K562 (cell line): ENCODE measurements around the gene SPHK2. TPM values are rescaled to one million over a fixed set of nuclear protein-coding genes. Genes with fewer than 3 reads are reported as not detected.

ENCODE experiments used
- BDP1 ChIP-seq: IDR thresholded peaks from 3 replicates; pipeline ENCODE4 v1.6.1; 2011; ENCODE audit not compliant: insufficient read length, insufficient read depth
- CXXC5 ChIP-seq: fragments of 250-450 bp; sonication (Bioruptor Pico); IDR thresholded peaks from 2 replicates; pipeline ENCODE4 v1.8.0; 2022; ENCODE audit warnings: inconsistent platforms, mild to moderate bottlenecking, moderate library complexity
- FOXA1 ChIP-seq: fragments of 450-650 bp; IDR thresholded peaks from 2 replicates; pipeline ENCODE4 v1.6.1; 2016; ENCODE audit warnings: mild to moderate bottlenecking, borderline replicate concordance
- MCM3 ChIP-seq: fragments of 450-650 bp; IDR thresholded peaks from 2 replicates; pipeline ENCODE4 v1.6.1; 2016
- NFATC3 ChIP-seq: fragments of 450-650 bp; IDR thresholded peaks from 2 replicates; pipeline ENCODE4 v1.6.1; 2017; ENCODE audit warnings: mild to moderate bottlenecking
- NFRKB ChIP-seq: fragments of 450-650 bp; IDR thresholded peaks from 2 replicates; pipeline ENCODE4 v1.6.1; 2016; ENCODE audit warnings: low read depth
- POLR3A ChIP-seq: IDR thresholded peaks from 2 replicates; pipeline ENCODE4 v1.6.1; 2011; ENCODE audit warnings: borderline replicate concordance, mild to moderate bottlenecking, moderate library complexity; ENCODE audit not compliant: insufficient read length, insufficient read depth; ENCODE audit errors: extremely low read depth
- PRPF4 ChIP-seq: fragments of 200-400 bp; formaldehyde crosslinking; IDR thresholded peaks from one replicate; pipeline ENCODE4 v1.6.1; 2017; ENCODE audit warnings: low read length, low read depth, mild to moderate bottlenecking; ENCODE audit not compliant: insufficient read depth, poor library complexity, severe bottlenecking
- RBM39 ChIP-seq: fragments of 200-400 bp; formaldehyde crosslinking; optimal IDR thresholded peaks from 2 replicates; pipeline ENCODE3; 2018; ENCODE audit warnings: low read depth, low read length
- SMARCA5 ChIP-seq: fragments of 450-650 bp; IDR thresholded peaks from 2 replicates; pipeline ENCODE4 v1.6.1; 2016
- TRIM25 ChIP-seq: fragments of 450-650 bp; IDR thresholded peaks from 2 replicates; pipeline ENCODE4 v1.7.0; 2016; ENCODE audit warnings: borderline replicate concordance
- XRCC4 ChIP-seq: IDR thresholded peaks from one replicate; pipeline ENCODE4 v1.6.1; 2011; ENCODE audit not compliant: insufficient read depth, insufficient read length; ENCODE audit errors: extremely low read depth
- ZBTB17 ChIP-seq: fragments of 450-650 bp; formaldehyde crosslinking; IDR thresholded peaks from 2 replicates; pipeline ENCODE4 v1.4.0; 2020; ENCODE audit warnings: mild to moderate bottlenecking
- ZNF76 ChIP-seq: fragments of 250-450 bp; sonication (Bioruptor Pico); IDR thresholded peaks from 2 replicates; pipeline ENCODE4 v1.4.0; 2020; ENCODE audit warnings: mild to moderate bottlenecking, moderate library complexity, borderline replicate concordance
- polyA plus RNA-seq, 8 experiments: library from polyadenylated mRNA; depleted of rRNA in 4 of 8; stranded (reverse) in 5 of 8; unstranded in 3 of 8; fragments of >200 nt; fragmentation: Nextera tagmentation in 2 of 8; fragmentation: Illumina TruSeq in 1 of 8; extraction: Ambion mirVana in 2 of 8; extraction: Trizol in 1 of 8; gene quantifications; 2 replicates each; pipeline versions ENCODE4 v1.2.1 to v1.2.3, GENCODE V29; 2011 to 2014; ENCODE audit warnings: inconsistent platforms in 1 of 8, missing spikeins in 1 of 8
- total RNA-seq, 7 experiments: library from RNA; depleted of rRNA in 6 of 7; stranded (reverse); fragments of >200 nt in 6 of 7; fragmentation: Illumina TruSeq in 2 of 7; extraction: Trizol in 2 of 7; gene quantifications; 2 replicates each; pipeline versions ENCODE4 v1.2.1 to v1.2.3, GENCODE V29; 2011 to 2021; ENCODE audit warnings: low replicate concordance in 1 of 7
- TF ChIP-seq, protein P1 (sequence below): fragments of 250-450 bp; sonication (Bioruptor Pico); IDR thresholded peaks from 2 replicates; pipeline ENCODE4 v1.4.0; 2020
- TF ChIP-seq, protein P2 (sequence below): fragments of 450-650 bp; IDR thresholded peaks from 2 replicates; pipeline ENCODE4 v1.6.1; 2016; ENCODE audit warnings: mild to moderate bottlenecking, moderate library complexity

The SPHK2 gene
- total and polyA plus RNA-seq, 9 of the 15 experiments (the other 6 are each of a cell fraction or from before 2014, with no cell fraction given), result 0.10 to 15.2 (median 2.9) TPM

DNA sequence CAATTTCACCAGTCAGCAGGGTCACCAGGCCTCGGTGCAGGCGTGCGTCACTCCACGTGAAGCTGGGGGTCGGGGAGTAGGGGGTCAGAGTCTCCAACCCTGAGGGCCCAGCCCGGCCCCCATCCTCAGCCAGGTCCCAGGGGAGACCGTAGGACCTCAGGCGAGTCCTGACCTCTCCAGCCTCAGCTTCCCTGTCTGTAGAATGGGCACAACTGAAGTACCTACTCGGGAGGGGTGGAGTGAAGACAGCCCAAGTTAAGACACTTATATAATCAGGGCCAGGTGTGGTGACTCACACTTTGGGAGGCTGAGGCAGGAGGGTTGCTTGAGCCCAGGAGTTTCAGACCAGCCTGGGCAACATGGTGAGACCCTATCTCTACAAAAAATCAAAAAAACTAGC is 15.5 kb upstream of the SPHK2 start (continued):
- TF ChIP-seq, protein P1, sequence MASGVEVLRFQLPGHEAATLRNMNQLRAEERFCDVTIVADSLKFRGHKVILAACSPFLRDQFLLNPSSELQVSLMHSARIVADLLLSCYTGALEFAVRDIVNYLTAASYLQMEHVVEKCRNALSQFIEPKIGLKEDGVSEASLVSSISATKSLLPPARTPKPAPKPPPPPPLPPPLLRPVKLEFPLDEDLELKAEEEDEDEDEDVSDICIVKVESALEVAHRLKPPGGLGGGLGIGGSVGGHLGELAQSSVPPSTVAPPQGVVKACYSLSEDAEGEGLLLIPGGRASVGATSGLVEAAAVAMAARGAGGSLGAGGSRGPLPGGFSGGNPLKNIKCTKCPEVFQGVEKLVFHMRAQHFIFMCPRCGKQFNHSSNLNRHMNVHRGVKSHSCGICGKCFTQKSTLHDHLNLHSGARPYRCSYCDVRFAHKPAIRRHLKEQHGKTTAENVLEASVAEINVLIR (CRISPR knock-in tag), result no peak
- no peak for TF ChIP-seq XRCC4
- TF ChIP-seq NFATC3, result no peak
- no peak for TF ChIP-seq FOXA1
- TF ChIP-seq MCM3, result no peak
- TF ChIP-seq CXXC5 (CRISPR knock-in tag), result no peak
- TF ChIP-seq ZBTB17 (CRISPR knock-in tag), result no peak
- TF ChIP-seq BDP1, result no peak
- TF ChIP-seq NFRKB, result no peak
- no peak for TF ChIP-seq ZNF76 (CRISPR knock-in tag)
- TF ChIP-seq POLR3A, result no peak
- TF ChIP-seq TRIM25, result no peak
- TF ChIP-seq SMARCA5, result 0 out of 2 replicates have a peak, but pooled peaks have one; percentile 54
- TF ChIP-seq, protein P2, sequence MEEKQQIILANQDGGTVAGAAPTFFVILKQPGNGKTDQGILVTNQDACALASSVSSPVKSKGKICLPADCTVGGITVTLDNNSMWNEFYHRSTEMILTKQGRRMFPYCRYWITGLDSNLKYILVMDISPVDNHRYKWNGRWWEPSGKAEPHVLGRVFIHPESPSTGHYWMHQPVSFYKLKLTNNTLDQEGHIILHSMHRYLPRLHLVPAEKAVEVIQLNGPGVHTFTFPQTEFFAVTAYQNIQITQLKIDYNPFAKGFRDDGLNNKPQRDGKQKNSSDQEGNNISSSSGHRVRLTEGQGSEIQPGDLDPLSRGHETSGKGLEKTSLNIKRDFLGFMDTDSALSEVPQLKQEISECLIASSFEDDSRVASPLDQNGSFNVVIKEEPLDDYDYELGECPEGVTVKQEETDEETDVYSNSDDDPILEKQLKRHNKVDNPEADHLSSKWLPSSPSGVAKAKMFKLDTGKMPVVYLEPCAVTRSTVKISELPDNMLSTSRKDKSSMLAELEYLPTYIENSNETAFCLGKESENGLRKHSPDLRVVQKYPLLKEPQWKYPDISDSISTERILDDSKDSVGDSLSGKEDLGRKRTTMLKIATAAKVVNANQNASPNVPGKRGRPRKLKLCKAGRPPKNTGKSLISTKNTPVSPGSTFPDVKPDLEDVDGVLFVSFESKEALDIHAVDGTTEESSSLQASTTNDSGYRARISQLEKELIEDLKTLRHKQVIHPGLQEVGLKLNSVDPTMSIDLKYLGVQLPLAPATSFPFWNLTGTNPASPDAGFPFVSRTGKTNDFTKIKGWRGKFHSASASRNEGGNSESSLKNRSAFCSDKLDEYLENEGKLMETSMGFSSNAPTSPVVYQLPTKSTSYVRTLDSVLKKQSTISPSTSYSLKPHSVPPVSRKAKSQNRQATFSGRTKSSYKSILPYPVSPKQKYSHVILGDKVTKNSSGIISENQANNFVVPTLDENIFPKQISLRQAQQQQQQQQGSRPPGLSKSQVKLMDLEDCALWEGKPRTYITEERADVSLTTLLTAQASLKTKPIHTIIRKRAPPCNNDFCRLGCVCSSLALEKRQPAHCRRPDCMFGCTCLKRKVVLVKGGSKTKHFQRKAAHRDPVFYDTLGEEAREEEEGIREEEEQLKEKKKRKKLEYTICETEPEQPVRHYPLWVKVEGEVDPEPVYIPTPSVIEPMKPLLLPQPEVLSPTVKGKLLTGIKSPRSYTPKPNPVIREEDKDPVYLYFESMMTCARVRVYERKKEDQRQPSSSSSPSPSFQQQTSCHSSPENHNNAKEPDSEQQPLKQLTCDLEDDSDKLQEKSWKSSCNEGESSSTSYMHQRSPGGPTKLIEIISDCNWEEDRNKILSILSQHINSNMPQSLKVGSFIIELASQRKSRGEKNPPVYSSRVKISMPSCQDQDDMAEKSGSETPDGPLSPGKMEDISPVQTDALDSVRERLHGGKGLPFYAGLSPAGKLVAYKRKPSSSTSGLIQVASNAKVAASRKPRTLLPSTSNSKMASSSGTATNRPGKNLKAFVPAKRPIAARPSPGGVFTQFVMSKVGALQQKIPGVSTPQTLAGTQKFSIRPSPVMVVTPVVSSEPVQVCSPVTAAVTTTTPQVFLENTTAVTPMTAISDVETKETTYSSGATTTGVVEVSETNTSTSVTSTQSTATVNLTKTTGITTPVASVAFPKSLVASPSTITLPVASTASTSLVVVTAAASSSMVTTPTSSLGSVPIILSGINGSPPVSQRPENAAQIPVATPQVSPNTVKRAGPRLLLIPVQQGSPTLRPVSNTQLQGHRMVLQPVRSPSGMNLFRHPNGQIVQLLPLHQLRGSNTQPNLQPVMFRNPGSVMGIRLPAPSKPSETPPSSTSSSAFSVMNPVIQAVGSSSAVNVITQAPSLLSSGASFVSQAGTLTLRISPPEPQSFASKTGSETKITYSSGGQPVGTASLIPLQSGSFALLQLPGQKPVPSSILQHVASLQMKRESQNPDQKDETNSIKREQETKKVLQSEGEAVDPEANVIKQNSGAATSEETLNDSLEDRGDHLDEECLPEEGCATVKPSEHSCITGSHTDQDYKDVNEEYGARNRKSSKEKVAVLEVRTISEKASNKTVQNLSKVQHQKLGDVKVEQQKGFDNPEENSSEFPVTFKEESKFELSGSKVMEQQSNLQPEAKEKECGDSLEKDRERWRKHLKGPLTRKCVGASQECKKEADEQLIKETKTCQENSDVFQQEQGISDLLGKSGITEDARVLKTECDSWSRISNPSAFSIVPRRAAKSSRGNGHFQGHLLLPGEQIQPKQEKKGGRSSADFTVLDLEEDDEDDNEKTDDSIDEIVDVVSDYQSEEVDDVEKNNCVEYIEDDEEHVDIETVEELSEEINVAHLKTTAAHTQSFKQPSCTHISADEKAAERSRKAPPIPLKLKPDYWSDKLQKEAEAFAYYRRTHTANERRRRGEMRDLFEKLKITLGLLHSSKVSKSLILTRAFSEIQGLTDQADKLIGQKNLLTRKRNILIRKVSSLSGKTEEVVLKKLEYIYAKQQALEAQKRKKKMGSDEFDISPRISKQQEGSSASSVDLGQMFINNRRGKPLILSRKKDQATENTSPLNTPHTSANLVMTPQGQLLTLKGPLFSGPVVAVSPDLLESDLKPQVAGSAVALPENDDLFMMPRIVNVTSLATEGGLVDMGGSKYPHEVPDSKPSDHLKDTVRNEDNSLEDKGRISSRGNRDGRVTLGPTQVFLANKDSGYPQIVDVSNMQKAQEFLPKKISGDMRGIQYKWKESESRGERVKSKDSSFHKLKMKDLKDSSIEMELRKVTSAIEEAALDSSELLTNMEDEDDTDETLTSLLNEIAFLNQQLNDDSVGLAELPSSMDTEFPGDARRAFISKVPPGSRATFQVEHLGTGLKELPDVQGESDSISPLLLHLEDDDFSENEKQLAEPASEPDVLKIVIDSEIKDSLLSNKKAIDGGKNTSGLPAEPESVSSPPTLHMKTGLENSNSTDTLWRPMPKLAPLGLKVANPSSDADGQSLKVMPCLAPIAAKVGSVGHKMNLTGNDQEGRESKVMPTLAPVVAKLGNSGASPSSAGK, result no peak
- TF ChIP-seq PRPF4, result no peak
- no peak for TF ChIP-seq RBM39
